Omental fat pad (tissue), 4 donors: Measurements from ENCODE around the gene MTHFD2. TPM values are rescaled to one million over a fixed set of nuclear protein-coding genes. Genes with fewer than 3 reads are reported as not detected.

Experiments
- ATAC-seq: fragments of 150-250 bp; one replicate; pipeline ENCODE4 v1.9.1; 2016; ENCODE audit warnings: mild to moderate bottlenecking, moderate library complexity; ENCODE audit not compliant: low FRiP score
- DNase-seq: peaks from one replicate; pipeline ENCODE4 v3.0.0-alpha.2; 2019; ENCODE audit warnings: low spot score
- total RNA-seq, 4 donors: library from RNA; depleted of rRNA; stranded (reverse); fragments of >200 nt; gene quantifications; one replicate each; pipeline ENCODE4 v1.1.0, GENCODE V29; 2016
- TF ChIP-seq, protein P1 (sequence below), 3 donors: fragments of 450-650 bp; IDR thresholded peaks; one replicate each; pipeline ENCODE4 v1.5.1; 2016 to 2017; ENCODE audit warnings: antibody characterized with exemption in 3 of 3, mild to moderate bottlenecking in 3 of 3, moderate library complexity in 2 of 3

Gene MTHFD2
- total RNA-seq, 4 donors from 2014 or later, result 34.8 to 111 (median 46.5) TPM

GRCh38 chr2:74164761-74165160 lies 33.7 kb upstream of the MTHFD2 start:
- TF ChIP-seq, protein P1, sequence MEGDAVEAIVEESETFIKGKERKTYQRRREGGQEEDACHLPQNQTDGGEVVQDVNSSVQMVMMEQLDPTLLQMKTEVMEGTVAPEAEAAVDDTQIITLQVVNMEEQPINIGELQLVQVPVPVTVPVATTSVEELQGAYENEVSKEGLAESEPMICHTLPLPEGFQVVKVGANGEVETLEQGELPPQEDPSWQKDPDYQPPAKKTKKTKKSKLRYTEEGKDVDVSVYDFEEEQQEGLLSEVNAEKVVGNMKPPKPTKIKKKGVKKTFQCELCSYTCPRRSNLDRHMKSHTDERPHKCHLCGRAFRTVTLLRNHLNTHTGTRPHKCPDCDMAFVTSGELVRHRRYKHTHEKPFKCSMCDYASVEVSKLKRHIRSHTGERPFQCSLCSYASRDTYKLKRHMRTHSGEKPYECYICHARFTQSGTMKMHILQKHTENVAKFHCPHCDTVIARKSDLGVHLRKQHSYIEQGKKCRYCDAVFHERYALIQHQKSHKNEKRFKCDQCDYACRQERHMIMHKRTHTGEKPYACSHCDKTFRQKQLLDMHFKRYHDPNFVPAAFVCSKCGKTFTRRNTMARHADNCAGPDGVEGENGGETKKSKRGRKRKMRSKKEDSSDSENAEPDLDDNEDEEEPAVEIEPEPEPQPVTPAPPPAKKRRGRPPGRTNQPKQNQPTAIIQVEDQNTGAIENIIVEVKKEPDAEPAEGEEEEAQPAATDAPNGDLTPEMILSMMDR (IDR thresholded peaks at IDR 0.05), result no peak
- DNase-seq (no peak), ATAC-seq (no peak)

DNA sequence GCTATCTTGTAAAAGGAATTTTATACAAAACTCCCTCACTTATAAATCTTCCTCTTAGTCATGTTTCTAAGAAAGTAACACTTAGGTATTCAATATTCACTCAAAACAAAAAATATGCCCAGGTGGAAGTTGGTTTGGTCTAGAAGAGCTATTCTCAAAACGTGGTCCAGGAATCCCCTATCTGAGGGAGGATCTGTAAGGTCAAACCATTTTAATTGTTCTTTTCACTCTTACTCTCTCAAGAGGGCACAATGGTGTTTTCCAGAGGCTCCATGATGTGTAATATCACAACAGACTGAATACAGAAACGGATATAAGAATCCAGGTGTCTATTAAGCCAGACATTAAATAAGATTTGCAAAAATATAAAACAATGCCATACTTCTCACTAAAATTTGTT lies 29.7 kb upstream of the MTHFD2 start:
- ATAC-seq, result no peak
- DNase-seq, result no peak
- TF ChIP-seq, protein P1 (IDR thresholded peaks at IDR 0.05), result no peak

DNA sequence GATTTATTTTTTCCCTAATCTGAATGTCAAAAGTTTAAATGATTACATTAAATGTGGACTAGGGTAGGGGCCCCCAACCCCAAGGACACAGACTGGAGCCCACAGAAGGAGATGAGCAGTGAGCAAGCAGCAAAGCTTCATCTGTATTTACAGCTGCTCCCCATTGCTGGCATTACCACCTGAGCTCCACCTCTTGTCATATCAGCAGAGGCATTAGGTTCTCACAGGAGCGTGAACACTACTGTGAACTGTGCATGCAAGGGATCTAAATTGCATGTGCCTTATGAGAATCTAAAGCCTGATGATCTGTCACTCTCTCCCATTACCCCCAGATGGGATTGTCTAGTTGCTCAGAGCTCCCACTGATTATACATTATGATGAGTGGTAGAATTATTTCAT lies 23.5 kb upstream of the MTHFD2 start:
- DNase-seq (no peak), ATAC-seq (no peak)
- TF ChIP-seq, protein P1 (IDR thresholded peaks at IDR 0.05), result no peak

- ATAC-seq (no peak), DNase-seq (no peak)
- TF ChIP-seq, protein P1 (IDR thresholded peaks at IDR 0.05), result no peak
Observed at GRCh38 chr2:74177696-74178095, 20.7 kb upstream of the MTHFD2 start.

DNA sequence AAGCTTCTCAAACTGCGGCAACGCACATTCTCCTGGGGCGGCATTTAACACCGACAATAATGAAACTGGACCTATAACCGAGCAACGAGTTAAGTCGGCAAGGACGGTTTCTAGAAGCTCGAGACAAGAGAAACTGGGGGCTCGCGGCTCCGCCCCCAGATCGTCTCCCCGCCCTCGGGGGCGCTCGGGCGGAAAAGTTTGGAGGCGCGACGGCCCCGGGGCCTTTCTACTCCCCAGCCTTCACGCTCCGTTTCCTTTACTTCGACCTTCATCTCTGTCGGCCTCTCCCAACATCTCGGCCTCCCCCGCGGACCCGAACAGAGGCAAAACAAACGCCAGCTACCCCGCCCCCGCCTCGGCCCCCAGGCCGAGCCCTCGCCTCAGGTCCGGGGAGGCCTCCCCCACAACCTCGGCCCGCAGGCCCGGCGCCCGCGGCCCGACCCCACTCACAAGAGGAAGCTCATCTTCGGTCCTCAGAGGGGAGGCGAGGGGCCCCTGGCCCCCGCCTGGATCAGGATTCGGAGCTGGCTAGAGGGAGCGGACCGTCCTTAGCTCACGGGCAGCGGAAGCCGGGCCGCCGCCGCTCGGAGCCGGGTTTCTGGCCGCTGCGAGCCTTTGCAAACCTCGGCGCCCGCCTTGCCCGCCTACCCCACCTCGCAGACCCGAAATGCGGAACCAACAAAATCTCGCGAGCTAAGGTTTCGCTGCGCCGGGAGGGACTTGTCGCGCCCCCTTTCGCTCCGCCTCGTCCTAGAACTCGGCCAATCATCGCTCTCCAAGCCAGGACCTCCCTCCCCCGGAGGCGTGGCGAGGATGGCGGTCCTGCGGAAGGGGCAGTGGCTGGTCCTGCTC lies 20.0 kb upstream of the MTHFD2 start, which contains the start of gene MOB1A:
Gene MOB1A, minus strand, starts transcription at position 669 of the 852 bp plus-strand sequence. Its CDS starts 205 bp downstream, at position 464.
- DNase-seq (peak; percentile 84), ATAC-seq (peak; percentile 99)
- TF ChIP-seq, protein P1 (IDR thresholded peaks at IDR 0.05), result no peak

DNA sequence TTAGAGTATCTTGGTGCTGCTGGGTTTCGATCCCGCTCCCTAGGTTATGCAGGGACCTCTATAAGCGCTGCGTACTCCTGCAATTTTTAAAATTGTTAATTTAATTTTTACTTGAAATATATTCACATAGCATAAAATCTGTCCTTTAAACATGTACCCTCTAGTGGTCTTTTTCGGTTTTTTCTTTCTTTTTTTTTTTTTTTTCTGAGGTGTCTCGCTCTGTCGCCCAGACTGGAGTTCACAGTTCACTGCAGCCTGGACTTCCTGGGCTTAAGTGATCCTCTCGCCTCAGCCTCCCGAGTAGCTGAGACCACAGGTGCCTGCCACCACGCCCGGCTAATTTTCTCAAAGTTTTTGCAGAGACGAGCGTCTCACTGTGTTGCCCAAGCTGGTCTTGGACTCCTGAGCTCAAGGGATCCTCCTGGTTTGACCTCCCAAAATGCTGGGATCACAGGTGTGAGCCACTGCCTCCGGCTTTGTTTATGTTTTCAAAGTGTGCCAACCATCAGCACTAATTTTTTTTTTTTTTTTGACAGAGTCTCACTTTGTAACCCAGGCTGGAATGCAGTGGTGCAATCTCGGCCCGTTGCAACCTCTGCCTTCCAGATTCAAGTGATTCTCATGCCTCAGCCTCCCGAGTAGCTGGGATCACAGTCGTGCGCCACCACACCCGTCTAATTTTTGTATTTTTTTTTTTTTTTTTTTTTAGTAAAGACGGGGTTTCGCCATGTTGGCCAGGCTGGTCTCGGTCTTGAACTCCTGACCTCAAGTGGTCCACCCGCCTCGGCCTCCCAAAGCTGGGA lies 19.2 kb upstream of the MTHFD2 start:
- ATAC-seq (no peak), DNase-seq (no peak)
- TF ChIP-seq, protein P1 (IDR thresholded peaks at IDR 0.05), result no peak
